Mesenteric fat pad (tissue), 1 donor: Measurements from ENCODE around the gene CIITA. TPM values are rescaled to one million over a fixed set of nuclear protein-coding genes. Genes with fewer than 3 reads are reported as not detected.
"Not testable (repeated sequence)": the region's sequence is repeated elsewhere in the genome, so short reads cannot be mapped to it uniquely, and the experiment has no call there.

Experiments
- DNase-seq: peaks from one replicate; pipeline ENCODE4 v3.0.0-alpha.2; 2020; ENCODE audit warnings: low spot score
- total RNA-seq: library from RNA; stranded (reverse); fragmentation: NEBNext Ultra II Directional; extraction: Animal tissue kit (Norgen Biotek cat#: 25700); gene quantifications from one replicate; pipeline ENCODE4 v1.2.1, GENCODE V29; 2021
- donor health status: DM: yes; HTN: yes; CAD: no.

CIITA gene
- total RNA-seq, 1 donor from 2014 or later, result 10.0 TPM

DNA sequence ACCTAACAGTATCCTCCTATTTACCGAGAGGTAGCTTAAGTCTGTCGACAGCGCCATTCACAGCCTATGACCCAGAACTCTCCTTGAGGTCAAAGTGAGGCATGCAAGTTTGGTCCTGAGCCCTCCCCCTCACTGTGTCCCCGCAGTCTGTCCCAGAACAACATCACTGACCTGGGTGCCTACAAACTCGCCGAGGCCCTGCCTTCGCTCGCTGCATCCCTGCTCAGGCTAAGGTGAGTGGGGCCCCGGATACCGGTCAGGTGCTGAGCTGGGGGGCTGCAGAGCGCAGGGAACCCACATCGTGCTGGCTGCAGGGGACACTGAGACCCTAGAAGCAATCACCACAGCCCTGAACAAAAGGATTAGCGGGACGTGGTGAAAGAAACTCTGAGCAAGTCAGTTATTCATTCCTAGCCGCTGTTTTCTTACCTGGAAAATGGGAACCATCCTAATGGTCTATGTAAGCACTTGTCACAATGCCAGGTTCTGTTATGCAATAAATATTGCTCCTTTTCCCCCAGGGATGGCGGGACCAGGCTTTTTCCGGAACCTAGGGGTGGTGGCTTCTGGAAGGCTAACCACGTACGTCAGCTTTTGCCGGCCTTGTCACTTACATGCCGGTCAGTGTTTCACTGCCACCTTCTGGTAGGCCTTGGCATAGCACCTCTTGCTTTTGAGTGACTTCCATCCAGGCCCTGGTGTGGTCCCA lies 41.4 kb downstream of the CIITA start:
- peak; percentile 94 for DNase-seq

DNA sequence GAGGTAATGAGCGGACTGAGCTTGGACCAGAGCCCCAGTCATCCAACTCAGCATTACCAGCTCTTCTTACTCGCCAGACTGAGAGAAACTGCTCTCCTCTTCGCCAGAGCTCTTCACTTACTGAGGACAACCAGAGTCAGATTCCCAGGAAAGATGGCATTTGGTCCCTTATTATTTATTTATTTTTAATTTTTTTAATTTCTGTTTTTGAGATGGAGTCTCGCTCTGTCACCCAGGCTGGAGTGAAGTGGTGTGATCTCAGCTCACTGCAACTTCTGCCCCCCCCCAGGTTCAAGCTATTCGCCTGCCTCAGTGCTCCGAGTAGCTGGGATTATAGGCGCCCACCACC lies 42.0 kb downstream of the CIITA start:
- no peak for DNase-seq

DNA sequence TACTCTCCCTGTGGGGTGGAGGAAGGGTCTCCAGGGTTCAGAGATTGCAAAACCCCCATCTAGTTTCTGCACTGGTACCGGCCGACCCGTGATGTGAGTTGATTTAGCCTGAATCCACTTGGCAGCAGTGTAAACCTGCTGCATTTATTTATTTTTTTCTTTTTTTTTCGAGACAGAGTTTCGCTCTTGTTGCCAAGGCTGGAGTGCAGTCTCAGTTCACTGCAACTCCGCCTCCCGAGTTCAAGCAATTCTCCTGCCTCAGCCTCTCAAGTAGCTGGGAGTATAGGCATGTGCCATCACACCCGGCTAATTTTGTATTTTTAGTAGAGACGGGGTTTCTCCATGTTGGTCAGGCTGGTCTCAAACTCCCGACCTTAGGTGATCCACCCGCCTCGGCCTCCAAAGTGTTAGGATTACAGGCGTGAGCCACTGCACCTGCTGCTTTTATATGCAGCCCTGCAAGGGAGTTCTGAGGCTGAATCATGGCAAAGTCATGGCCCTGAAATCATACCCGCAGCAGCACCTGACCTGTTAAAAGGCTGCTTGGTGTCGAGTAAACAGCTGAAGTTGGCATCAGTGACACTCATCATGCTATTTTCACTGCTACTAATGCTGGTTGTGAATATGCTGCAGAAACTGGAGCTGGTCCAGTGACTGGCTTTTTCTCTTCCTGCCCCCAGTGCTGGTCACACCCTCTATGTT lies 43.9 kb downstream of the CIITA start:
- DNase-seq, result no peak

DNA sequence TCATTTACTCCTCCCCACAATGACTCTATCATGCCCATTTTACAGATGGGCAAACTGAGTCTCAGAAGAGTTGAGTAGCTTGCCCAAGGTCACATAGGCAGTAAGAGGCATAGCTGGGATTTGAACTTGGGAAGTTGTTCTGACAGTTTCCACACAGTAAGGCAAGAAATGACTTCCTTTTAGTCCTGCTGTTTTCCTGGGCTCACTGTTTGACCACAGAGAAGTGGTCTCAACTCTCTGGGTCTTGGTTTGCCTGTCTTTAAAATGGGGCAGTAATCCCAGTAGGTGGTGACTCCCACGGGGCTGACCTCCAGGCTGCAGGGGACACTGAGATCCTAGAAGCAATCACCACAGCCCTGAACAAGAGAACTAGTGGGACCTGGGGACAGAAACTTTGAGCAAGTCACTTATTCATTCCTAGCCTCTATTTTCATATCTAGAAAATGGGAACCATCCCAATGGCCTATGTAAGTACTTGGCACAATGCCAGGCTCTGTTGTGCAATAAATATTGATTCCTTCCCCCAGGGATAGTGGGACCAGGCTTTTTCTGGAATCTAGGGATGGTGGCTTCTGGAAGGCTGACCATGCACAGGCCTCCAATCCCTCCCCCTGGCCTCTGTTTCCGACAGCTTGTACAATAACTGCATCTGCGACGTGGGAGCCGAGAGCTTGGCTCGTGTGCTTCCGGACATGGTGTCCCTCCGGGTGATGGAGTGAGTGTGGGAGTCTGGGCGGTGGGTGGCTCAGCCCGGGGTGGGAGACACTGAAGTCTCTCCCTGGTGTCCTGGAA lies 44.7 kb downstream of the CIITA start:
- no peak for DNase-seq

DNA sequence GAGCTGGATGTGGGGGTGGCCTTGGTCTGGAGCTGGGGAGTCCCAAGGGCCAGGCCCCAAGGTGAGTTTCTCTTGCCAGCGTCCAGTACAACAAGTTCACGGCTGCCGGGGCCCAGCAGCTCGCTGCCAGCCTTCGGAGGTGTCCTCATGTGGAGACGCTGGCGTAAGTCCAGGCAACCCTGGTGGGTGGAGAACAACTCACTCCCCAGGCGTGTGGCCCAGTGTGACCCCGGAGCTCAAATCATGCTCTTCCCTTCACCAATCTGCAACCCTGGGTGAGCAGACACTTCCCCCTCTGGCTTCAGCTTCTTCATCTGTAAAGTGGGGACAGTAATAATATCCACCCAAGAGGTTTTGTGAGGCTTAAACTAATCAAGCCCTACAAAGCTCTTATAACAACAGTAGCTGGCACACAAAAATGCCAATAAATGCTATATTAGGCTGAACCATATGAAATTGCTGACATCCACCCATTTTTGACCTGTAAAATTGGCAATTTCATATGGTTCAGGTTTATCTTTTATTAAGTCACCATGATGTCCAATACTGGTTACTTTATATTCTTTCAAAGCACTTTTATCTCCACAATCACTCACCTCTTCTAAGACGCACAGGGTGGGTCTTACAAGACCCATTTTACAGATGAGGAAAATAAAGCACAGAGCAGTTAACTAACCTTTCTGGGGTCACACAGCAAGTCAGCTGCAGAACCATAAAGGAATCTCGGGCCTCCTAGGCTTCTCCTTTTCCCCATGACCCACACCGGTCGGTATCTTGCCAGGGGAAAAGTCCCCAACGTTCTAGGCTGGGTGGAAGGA lies 45.5 kb downstream of the CIITA start:
- no peak for DNase-seq

DNA sequence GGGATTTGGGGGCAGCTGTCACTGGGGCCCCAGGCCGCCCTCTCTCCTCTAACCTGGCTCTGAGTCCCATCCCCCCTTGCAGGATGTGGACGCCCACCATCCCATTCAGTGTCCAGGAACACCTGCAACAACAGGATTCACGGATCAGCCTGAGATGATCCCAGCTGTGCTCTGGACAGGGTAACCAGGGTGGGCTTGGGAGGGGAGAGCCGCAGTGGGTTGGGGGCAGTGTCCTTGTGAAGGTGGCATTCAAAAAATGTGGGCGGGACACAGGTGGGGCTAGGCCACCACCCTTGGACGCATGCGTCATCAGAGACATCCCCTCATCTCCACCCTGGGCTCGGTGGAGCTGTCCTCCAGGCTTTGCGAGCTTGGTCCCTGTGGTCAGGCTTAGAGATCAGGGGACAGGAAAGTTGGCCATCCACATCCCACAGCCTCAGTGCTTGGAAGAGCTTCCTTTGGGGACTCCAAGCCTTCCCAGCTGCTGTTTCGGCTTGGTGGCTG lies 46.2 kb downstream of the CIITA start:
- DNase-seq, result no peak

DNA sequence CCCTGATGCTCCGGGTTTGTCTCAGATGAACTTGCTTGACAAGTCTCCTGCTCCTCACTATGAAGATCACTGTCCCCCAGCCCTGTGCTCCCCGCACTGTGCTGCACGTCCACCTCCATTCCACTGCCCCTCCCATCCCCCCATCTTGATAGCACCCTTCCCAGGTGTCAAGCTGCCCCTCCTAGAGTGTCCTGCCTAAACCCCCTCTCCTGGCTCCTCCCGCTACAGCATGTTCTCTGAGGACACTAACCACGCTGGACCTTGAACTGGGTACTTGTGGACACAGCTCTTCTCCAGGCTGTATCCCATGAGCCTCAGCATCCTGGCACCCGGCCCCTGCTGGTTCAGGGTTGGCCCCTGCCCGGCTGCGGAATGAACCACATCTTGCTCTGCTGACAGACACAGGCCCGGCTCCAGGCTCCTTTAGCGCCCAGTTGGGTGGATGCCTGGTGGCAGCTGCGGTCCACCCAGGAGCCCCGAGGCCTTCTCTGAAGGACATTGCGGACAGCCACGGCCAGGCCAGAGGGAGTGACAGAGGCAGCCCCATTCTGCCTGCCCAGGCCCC lies 46.7 kb downstream of the CIITA start:
- no peak for DNase-seq

DNA sequence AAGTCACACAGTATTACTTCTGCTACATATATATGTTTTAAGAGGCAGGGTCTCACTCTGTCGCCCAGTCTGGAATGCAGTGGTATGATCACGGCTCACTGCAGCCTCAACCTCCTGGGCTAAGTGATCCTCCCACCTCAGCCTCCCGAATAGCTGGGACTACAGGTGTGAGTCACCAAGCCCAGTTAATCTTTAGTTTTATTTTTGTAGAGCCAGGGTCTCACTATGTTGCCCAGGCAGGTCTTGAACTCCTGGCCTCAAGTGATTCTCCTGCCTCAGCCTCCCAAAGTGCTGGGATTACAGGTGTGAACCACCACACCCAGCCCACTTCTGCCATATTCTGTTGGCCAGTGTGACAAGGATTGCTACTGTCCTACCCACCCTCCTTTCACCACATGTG lies 48.3 kb downstream of the CIITA start:
- not testable (repeated sequence) for DNase-seq

DNA sequence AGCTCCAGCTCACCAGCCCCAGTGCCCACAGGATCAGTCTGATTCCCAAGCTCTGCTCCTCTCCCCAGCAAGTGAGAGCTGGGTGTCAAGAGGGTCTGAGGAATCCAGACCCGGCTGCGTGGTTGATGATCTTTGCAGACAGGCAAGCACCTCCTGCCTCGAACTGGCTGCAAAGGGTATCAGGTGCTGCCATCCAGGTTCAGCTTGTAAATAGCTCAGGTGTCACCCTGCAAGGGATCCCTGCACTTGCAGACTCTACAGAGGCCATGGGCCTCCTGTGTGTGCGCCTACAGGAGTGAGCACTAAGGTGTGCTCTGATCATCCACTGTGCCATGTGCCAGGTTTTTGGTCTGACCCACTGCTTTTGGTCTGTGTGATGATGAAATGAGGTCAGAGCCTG lies 49.1 kb downstream of the CIITA start:
- no peak for DNase-seq

DNA sequence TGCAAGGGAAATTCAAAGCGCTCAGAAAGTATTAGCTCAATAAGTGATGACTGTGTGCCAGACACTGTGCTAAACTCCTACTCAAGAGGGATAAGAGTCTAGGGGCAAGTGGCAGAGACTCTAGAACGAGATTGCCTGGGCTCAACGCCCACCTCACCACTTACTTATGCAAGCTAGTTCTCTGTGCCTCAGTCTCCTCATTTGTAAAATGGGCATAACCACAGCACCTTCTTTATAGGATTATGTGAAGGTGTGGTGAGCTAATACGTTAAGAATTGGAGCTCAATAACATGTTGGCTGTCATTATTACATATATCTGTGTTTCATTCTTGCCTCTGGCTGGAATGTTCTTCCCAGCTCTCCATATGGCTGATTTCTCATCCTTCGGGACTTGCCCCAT lies 49.9 kb downstream of the CIITA start:
- DNase-seq, result no peak

DNA sequence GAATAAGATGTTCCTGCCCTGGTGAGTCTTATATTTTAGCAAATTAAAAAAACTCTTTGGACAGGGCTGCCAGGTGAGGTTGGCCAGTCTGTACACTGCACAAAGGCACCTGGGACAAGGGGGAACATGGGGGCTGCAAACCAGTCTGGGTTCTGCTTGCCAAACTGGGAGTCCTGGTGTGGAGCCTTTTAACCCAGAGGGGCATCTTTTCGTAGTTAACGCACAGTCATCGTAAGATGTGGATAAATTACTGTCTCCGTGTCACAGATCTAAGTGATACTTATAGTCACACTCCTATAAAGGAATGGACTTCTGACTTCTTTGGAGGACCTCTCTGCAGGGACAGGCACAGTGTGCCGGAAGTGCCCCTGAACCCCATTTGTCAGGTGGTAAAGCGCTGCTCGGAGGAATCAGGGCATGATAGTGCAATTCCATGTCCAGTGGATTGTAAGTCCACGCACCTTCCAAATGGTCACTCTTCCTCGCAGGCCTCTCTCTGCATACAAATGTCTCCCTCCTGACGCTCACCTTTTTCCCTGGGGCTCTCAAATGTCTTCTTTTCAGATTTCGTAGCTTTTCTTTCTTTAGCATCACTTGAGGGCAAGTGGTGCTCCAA lies 50.6 kb downstream of the CIITA start:
- no peak for DNase-seq

DNA sequence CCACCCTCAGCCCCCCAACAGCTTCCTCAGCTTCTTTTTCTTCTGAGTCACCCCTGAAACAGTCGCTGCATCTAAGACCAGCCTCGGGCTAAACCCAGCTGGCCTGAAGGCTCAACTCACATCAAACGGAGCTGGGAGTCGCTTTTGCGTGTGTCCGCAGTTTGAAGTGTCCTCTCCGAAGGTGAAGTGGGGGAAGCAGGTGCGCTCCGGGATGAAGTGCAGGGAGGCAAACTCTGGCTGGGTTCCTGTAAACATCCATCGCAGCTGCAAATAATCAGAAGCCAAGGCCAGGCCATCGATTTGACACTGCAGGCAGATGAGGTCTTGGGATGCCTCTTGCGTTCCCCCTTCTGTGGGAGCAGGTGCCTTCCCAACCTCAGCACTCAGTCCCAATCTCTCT lies 52.1 kb downstream of the CIITA start:
- DNase-seq, result not testable (repeated sequence)

DNA sequence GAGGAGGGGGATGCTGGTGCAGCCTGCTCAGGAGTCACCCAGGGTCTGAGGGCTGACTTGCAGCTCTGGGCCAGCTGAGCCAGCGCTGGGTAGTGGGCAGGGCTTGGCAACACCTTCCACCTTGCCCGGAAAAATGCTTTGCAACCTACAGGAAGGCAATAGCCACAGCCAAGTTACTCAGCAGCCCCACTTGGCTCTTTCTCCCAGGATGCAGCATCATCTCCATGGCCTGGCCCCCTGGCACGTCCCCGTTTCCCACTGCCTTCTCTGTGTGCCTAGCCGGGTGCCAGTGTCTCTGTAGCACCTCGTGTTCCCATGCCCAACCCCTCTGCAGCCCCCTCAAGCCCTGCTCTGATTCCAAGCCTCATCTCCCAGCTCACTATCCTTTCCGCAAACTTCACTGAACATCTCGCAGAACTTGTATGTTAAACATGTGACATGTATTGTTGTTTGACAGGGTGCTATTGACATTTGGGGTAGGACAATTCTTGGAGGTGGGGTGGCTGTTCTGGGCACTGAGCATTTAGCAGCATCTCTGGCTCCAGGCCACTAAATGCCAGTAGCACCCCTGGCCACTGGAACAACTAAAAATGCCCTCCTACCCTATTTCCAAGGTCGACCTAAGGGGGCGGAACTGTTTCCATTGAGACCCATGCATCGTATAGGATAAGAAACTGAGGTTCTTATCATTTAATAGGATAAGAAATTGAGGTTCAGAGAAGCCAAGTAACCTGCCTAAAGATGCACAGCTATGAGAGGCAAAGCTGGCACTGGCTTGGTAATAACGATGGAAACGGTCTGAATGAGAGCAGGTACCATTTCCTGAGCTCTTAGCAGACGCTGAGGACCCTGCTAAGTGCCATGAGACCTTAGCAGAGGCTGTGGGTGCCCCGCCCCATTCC lies 53.1 kb downstream of the CIITA start:
- no peak for DNase-seq

DNA sequence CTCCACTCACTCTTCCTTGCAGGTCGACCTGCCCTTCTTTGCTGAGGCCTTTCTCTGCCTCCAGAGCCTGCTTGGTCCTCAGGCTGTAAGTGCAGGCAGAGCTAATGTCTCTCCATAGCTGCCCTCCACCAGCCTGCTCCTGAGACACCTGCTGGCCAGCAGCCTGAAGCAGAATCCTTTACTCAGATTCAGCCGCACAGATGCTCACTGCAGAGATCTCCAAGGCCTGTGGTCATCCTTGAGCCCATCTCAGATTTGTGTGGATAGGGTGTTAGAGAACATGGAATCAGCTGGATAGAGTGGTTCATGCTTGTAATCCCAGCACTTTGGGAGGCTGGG lies 53.7 kb downstream of the CIITA start:
- DNase-seq, result no peak

DNA sequence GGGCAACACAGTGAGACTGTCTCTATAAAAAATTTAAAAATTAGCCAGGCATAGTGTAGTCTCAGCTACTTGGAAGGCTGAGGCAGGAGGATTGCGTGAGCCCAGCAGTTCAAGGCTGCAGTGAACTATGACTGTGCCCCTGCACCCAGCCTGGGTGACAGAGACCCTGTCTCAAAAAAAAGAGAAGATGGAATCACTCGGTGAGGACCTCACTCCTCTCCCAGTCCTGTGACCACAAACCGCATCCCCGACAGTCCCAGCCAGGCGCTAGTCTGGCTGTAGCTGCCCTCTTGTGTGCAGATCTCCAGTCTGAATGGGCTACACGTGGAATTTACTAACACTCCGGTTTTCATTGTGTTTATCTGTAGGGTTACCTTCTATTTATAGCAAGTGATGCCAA lies 54.1 kb downstream of the CIITA start:
- DNase-seq, result no peak

DNA sequence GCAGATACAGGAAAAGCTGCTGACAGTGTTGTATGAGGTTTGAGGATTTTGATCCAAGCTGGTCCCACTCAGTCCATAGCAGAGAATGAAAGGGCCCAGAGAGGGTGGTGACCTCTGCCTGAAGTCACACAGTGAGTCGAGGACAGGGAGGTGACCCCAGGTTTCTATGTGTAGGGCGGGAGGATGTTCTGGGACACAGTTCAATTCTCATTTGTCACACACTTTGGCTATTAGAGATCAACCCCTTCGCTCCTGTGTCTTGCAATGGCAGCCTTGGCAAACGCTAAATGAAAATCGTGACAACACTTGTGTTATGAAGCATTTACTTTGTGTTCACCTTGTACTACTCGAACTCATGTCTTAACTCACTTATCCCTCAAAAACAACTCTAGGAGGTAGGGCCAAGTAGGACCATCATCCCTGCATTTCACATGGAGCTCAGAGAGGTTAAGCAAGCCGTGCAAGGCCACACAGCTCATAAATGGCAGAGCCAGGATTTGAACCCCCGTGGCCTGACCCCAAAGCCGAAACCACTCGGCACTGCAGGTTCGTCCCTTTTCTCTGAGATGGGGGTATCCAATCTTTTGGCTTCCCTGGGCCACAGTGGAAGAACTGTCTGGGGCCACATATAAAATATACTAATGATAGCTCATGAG lies 55.1 kb downstream of the CIITA start:
- no peak for DNase-seq

DNA sequence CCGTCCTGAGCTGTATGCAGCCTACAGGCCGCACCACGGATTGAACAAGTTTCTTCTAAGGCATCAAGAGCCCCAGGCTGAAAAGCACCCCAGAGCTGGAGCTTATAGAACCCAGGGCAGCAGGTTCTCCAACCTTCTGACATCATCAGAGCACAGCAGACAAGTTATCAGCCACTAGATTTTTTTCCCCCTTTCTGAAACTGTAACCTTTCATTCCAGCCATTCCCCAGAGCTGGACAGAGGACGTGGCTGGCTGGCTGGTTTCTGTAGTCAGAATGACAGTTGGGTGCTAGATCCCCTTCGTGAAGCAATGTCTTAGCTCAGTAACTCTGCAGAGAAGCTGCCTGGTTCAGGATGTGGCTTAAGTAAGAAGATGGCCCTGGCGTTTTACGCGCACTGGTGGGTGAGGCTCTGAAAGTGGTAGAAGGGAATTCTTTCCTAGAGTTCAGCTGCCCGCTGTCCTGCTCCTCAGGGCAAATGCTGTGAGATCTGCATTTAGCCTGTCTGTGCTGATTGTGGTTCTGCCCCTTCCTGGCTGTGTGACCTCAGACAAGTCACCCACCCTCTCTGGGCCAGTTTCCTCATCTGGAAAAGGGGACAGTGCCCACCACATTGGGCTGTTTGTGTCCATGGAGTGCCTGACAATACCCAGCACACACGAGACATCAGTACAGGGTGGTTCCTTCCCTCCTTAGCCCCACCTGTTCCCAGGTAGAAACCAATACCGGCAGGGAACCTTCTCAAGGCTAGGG lies 56.1 kb downstream of the CIITA start:
- DNase-seq, result no peak

DNA sequence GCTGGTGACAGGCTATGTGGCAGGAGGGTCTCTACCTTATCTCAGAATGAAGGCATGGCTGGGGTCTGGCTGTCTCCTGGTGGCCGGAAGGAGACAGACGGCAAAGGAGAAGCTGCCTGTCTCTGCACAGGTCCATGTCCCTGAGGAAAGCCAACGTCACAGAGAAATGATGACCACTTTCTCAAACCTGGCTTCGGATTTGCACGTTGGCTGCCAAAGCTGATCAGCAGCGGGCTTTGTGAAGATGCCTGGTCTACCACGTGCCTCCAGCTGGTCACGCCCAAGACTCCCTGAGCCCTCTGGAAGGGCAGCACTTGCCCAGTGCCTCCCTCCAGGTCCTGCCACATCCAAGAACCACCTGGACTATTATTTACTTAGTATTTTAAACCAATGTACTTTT lies 56.9 kb downstream of the CIITA start:
- no peak for DNase-seq
